GM18519 (cell line): ENCODE data around the gene TXNDC12.

Source experiments
- ATAC-seq: cut with Tn5 transposase; IDR thresholded peaks from one replicate; pipeline ENCODE4 v1.9.1; 2021; ENCODE audit warnings: mild to moderate bottlenecking, moderate library complexity; ENCODE audit not compliant: unreplicated experiment, low FRiP score

TXNDC12 gene

DNA sequence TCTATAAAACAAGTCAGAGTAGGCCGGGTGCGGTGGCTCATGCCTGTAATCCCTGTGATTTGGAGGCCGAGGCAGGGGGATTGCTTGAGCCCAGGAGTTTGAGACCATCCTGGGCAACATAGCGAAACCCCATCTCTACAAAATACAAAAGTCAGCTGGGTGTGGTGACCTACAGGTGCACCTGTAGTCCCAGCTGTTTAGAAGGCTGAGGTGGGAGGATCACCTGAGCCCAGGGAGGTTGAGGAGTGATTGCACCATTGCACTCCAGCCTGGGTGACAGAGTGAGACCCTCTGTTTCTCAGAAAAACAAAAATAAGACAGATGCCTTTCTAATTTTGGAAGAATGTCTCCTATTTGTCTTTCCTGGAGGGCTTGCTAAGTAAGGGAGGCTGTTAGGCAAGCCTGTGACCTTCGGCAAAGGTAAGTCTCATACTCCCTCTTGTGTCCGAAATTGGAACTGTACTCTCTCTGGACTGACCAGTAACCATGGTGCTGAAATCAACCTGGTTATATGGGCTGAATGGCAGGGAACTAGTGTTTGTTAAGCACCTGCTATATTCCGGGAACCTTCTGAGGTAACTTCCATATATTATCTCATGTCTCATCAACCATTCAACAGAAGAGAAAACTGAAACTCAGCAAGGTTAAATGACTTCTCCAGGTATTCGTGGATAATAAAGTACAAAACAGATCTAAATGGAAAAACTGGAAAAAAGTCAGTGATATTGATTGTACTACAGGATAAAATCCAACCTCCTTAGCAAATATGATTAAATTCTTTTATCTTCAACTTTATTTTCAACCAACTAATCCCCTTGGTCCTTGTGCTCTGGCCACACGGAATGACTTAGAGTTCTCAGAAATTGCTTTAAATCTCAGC lies 52.7 kb downstream of the TXNDC12 start:
- peak; percentile 72 for ATAC-seq

DNA sequence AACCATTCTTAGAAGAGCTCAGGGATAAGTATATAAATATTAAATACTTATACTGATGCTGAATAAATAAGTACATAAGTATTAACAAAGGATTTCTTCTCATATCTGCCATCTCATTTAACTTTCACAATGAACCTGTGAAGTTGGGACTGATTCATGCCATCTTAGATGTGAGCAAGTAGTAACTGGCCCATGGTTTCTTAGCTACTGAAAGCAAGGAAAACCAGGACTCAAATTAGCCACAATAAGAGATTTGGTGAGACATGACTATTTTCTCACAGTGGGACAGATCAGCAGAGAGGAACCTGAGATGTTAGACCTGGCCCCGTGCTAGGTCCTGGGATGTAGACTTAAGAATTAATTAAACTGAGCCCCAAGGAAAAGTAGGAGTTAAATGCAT lies 56.3 kb downstream of the TXNDC12 start:
- no peak for ATAC-seq

DNA sequence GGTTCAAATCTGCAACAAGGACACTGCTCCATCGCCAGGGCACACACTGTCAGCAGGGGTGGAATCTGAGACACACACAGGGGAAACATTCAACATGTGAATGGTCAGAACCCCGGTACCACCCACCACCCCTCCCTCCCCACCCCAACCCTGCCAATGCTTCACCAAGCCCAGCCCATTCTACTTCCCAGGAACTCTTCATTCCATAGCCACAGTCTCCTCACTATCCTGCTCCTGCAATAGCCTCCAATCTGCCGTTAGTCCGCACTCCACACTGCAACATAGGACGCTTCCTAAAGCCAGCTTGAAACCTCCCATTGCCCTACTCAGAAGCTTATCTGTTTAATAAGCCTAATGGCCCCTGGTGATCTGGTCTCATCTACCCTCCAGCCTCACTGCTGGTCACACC lies 57.0 kb downstream of the TXNDC12 start:
- ATAC-seq = no peak

DNA sequence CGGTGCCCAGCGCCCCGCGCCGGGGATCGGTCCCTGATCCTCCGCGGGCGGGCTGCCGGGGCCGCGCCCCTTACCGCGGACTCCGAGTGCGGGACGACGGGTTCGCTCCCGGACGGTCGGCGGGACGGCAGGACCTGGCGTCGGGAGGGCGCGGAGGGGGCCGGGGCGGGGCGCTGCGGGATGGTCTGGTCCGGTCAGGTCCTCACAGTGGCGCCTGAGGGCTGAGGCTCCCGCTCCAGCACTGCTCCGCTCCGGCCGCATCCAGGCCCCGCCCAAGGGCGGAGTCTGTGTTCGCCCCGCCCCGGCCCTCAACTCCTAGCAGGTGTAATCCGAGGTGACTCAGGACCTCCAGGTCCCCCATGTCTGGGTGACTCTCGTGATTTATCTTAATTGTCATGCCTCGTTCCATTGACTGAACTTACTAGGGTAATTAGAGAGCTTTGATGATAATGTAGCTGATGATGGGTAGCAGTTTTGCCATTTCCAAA lies 64.5 kb downstream of the TXNDC12 start, which contains the start of gene RAB3B:
TSS of gene RAB3B (minus strand) at position 223 of the 488 bp plus-strand sequence. CDS start 13,583 bp downstream, outside the sequence.
- ATAC-seq = no peak

DNA sequence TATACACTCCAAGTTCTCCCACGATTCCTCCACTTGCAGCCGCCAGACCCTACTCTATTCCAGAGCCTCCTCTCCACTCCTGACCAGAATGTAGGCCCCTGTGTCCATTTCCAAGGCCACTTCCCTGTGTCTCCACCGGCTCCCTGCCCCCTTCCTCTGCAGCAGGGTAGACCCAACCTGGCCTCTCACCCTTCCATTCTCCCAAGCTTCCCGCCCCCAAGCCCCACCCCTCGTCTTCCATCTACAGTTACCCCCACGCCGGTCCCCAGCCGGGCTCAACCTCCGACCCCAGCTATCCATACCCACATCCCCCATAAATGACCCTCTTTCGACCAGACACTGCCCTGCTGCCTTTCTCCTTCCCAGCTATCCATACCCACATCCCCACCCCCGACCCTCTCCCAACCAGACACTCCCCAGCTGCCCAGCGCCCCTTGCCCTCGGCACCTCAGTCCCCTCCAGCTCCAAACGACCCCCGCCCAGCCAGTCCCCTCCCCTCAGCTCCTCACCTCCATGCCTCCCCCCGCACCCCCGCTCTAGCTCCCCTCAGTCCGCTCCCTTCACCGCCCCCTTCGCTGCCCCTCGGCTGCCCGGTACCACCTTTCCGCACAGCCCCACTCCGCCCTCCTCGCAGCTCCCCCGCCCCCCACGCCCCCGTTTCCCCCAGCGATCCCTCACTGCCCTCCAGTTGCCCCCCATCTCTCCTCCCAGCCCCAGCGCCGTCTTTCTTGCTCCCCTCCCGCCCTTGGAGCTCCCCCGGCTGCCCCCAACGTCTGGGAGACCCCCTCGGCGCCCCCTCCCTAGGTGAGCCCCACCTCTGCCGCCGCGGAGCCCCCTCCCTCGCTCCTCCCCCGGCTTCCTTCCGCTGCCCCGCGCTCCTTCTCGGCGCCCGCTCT lies 65.2 kb downstream of the TXNDC12 start:
- no peak for ATAC-seq

DNA sequence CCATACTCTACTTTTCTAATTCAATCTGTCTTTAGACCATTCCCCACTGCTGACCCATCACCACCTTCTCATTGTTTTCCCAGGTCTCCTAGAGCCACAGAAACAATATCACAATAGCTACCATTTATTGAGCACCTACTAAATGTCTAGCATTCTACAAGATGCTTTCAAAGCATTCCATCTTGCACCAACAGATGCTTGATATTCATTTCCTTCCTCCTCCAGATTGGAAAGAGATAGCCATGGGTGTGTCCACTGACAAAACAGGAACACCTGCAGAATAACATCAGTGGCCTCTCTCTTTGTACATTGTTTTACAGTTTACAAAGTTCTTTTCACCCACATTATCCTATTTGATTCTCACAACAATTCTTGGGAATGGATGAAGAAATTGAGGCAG lies 66.7 kb downstream of the TXNDC12 start:
- ATAC-seq = no peak

DNA sequence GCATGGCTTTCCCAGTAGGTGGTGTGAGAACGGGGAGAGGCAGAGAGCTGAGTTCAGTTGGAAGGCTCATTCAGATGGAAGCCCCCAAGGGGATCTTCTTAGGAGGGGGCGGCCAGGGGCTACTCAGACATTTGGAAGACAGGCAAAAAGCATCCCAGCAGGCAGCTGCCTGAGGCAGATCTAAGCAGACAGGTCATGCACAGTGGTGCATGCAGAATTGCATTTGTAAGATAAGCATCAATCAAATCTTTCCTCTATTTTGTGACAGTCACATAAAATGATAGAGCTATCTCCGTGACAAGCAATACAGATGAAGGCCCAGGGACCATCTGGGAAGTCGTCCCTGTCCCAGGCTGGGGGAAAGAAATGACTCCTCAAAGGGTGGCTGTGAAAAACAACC lies 68.3 kb downstream of the TXNDC12 start:
- ATAC-seq = no peak

DNA sequence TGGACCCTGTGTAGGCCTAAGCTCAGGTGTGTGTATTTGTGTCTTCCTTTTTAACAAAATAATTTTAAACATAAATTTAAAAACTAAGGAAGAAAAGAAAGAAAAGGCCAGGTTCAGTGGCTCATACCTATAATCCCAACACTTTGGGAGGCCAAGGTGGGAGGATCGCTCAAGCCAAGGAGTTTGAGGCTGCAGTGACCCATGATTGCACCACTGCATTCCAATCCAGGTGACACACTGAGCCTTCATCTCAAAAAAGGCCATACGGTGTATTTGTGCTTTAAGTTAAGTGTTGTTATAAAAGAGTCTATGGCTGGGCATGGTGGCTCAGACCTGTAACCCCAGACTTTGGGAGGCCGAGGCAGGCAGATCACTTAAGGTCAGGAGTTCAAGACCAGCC lies 72.8 kb downstream of the TXNDC12 start:
- no peak for ATAC-seq

DNA sequence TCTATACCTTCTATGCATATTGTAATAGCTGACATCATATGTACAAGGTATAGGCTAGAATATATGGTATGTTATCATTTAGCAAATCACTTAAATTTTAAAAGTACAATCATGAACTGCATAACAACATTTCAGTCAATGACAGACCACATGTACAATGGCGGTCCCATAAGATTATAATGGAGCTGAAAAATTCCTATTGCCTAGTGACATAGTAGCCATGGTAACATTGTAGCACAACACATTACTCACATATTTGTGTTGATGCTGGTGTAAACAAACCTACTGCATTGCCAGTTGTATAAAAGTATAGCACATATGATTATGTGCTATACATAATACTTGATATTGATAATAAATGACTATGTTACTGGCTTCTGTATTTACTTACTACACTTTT lies 73.4 kb downstream of the TXNDC12 start:
- ATAC-seq = no peak

DNA sequence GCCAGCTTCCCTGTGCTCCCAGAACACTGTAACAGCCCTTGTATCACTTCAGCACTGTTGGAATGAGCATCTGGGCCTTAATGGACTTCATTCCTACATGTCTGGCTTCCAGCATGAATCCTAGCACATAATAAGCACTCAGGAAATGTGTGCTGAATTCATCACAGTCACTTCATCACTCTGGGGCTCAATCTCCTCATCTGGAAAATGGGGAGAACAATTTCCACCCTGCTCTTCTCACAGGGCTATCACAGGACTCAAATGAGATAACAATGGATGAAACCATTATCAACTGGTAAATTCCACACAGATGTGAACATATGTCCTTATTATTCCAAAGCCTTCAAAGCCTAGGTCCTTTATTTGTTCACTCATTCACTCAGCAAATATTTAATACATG lies 76.9 kb downstream of the TXNDC12 start:
- ATAC-seq = no peak

DNA sequence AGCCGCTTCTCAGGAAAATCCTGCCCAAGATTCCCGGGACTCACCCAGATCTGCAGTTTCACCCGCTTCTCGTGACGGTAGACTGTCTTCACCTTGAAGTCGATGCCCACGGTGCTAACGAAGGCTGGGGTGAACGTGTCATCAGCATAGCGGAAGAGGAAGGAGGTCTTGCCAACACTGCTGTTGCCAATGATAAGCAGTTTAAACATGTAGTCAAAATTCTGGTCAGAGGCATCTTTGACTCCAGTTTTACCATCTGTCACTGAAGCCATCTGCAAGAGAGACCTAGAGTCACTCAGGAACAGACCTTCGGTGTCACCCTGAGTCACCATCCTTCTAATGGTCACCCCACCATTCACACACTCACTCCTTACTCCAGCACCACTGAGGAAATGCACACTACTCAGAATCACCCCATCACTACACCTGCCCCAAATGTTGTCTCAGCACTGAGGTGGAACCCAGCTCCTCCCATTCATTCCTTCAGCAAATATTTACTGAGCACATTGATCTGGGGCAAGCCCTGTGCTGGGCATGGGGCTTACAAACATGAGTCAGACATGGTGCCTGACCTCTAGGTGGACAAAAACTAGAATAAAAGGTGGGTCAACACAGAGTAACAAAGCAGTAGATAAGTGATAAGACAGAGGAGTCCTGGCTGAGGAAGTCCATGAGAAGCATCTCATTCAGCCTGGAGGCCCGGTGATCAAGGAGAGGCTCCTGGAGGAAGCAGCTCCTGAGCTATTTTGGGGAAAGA lies 78.0 kb downstream of the TXNDC12 start:
- no peak for ATAC-seq

DNA sequence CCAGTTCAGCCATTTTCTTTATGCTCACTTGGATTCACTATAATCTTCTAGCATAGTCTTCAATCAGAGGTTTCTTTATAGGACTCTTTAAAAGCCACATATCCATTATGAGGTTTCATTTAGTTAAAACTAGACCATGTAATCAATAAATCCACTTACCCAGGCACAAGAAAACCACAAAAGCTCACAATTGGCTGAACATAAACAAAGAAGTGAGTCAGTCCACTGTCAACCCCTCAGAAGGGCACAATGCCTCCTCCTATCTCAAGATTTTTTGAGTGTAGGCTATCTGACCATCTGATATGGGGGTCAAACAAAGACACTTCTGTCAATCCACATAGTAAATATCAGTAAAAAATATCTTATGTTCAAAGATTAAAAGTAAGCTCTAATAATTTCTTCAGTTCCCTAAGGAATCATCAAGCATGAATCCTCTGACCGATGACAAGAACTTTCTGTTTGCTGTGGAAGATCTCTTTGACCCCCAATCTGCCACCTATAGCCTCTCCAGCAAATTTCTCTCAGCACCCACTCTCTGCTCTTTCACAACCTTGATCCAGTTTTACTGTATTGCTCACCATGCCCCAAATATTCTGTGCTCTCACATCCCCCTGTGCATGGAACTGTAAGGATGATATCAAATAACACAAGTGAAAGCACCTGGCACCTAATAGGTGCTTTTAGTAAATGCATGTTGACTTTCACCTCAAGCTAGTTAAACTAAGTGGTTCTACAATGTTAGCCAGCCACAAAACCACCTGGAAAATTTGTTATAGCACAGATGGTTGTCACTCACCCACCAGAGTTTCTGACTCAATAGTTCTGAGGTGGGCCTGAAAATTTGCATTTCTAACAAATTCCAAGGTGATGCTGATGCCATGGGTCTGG lies 81.2 kb downstream of the TXNDC12 start:
- ATAC-seq = no peak
